Brain microvascular endothelial cell (primary cell): ENCODE results near the gene GUCY1B1.

ENCODE experiments used
- DNase-seq: peaks from one replicate; pipeline ENCODE4 v3.0.0-alpha.2; 2020
- H3K27ac ChIP-seq: fragments of 250-450 bp; sonication (Bioruptor Pico); 2 replicates; pipeline ENCODE4 v1.5.1; 2020; ENCODE audit warnings: mild to moderate bottlenecking, moderate library complexity
- H3K27me3 ChIP-seq: fragments of 250-450 bp; sonication (Bioruptor Pico); replicated peaks from 2 replicates; pipeline ENCODE4 v1.5.1; 2020; ENCODE audit warnings: mild to moderate bottlenecking
- H3K36me3 ChIP-seq: fragments of 250-450 bp; sonication (Bioruptor Pico); replicated peaks from 2 replicates; pipeline ENCODE4 v1.5.1; 2020; ENCODE audit warnings: mild to moderate bottlenecking
- H3K4me3 ChIP-seq: 2 replicates; pipeline ENCODE4 v1.5.1; 2011; ENCODE audit warnings: low read depth, mild to moderate bottlenecking, control low read depth, low read length, moderate library complexity
- CTCF ChIP-seq: IDR thresholded peaks from 2 replicates; pipeline ENCODE4 v1.5.1; 2011; ENCODE audit warnings: low read depth, mild to moderate bottlenecking, moderate library complexity, low read length, control low read depth, inconsistent platforms; ENCODE audit errors: missing control alignments
- in situ Hi-C: cut with HindIII; loops from 2 replicates; pipeline ENCODE4 v1.10.0; 2017; ENCODE audit warnings: low sequenced_read_pairs, low pct_ligation_motif_present

Gene GUCY1B1

GRCh38 chr4:155722336-155722735 is 36.5 kb upstream of the GUCY1B1 start:
- no peaks in the 10 kb centered on the region for H3K36me3 ChIP-seq
- H3K27ac ChIP-seq = no peak overlapping the region
- no peak for DNase-seq
- no peaks in the 10 kb centered on the region for H3K27me3 ChIP-seq
- in situ Hi-C loops = no loop called here
- TF ChIP-seq CTCF = no peak
- no peak overlapping the region for H3K4me3 ChIP-seq

GRCh38 chr4:155722816-155723499 is 35.9 kb upstream of the GUCY1B1 start:
- Histone ChIP-seq H3K27me3 (no peaks in the 10 kb centered on the region), H3K36me3 (no peaks in the 10 kb centered on the region), H3K27ac (no peak overlapping the region), H3K4me3 (no peak overlapping the region)
- peak; percentile 9 for DNase-seq
- in situ Hi-C loops = no loop called here
- no peak for TF ChIP-seq CTCF

- TF ChIP-seq CTCF = no peak
- H3K36me3 ChIP-seq = no peaks in the 10 kb centered on the region
- in situ Hi-C loops = no loop called here
Measured at GRCh38 chr4:155724731-155725130, 34.1 kb upstream of the GUCY1B1 start.

GRCh38 chr4:155734065-155734464 is 24.8 kb upstream of the GUCY1B1 start:
- H3K36me3 ChIP-seq = no peaks in the 10 kb centered on the region
- DNase-seq = peak; percentile 26

More at GRCh38 chr4:155724731-155725130, 34.1 kb upstream of the GUCY1B1 start:
- DNase-seq = no peak
- Histone ChIP-seq H3K27ac (no peak overlapping the region), H3K4me3 (no peak overlapping the region), H3K27me3 (no peaks in the 10 kb centered on the region)

GRCh38 chr4:155734951-155735350 is 23.9 kb upstream of the GUCY1B1 start:
- Histone ChIP-seq H3K36me3 (no peaks in the 10 kb centered on the region), H3K27me3 (no peaks in the 10 kb centered on the region), H3K4me3 (no peak overlapping the region), H3K27ac (no peak overlapping the region)
- no peak for DNase-seq
- in situ Hi-C loops = no loop called here
- no peak for TF ChIP-seq CTCF

More at GRCh38 chr4:155734065-155734464, 24.8 kb upstream of the GUCY1B1 start:
- Histone ChIP-seq H3K27me3 (no peaks in the 10 kb centered on the region), H3K4me3 (no peak overlapping the region), H3K27ac (no peak overlapping the region)
- in situ Hi-C loops = no loop called here
- no peak for TF ChIP-seq CTCF

- no peak for TF ChIP-seq CTCF
- in situ Hi-C loops = no loop called here
- DNase-seq = no peak
- Histone ChIP-seq H3K36me3 (no peaks in the 10 kb centered on the region), H3K27ac (no peak overlapping the region), H3K4me3 (no peak overlapping the region), H3K27me3 (no peaks in the 10 kb centered on the region)
Measured at GRCh38 chr4:155735496-155735895, 23.3 kb upstream of the GUCY1B1 start.
